NCI-H187 (cell line): ENCODE results near the gene RYR2.

Source experiments
- DNase-seq, 2 experiments: peaks; one replicate each; lab custom pipeline; 2025; lab: John Stamatoyannopoulos, UW

RYR2 gene

GRCh38 chr1:237861944-237862343, 820.0 kb downstream of the RYR2 start:
- no peak for DNase-seq

- DNase-seq = no peak
Observed at GRCh38 chr1:237863234-237863633, 821.2 kb downstream of the RYR2 start.

- no peak for DNase-seq
Observed at GRCh38 chr1:237864338-237865244, 822.6 kb downstream of the RYR2 start.

- DNase-seq = no peak
Observed at GRCh38 chr1:237867380-237867888, 825.5 kb downstream of the RYR2 start.

GRCh38 chr1:237868817-237869600, 827.0 kb downstream of the RYR2 start:
- DNase-seq = no peak

- DNase-seq = no peak
Observed at GRCh38 chr1:237873487-237874211, 831.7 kb downstream of the RYR2 start.

- no peak for DNase-seq
Observed at GRCh38 chr1:237875291-237875690, 833.3 kb downstream of the RYR2 start.

GRCh38 chr1:237877631-237878030, 835.6 kb downstream of the RYR2 start:
- DNase-seq = no peak

- no peak for DNase-seq
Observed at GRCh38 chr1:237878406-237878805, 836.4 kb downstream of the RYR2 start.

GRCh38 chr1:237879195-237879594, 837.2 kb downstream of the RYR2 start:
- DNase-seq = no peak
